GM10266 (cell line): ENCODE data around the gene TEX13D.
"Not testable (repeated sequence)": the region's sequence is repeated elsewhere in the genome, so short reads cannot be mapped to it uniquely, and the experiment has no call there.

Source experiments
- DNase-seq: peaks from one replicate; pipeline ENCODE4 v3.0.0; 2012; ENCODE audit errors: extremely low spot score
- CTCF ChIP-seq: IDR thresholded peaks from 2 replicates; pipeline ENCODE4 v1.5.1; 2012; ENCODE audit warnings: mild to moderate bottlenecking, low read depth; ENCODE audit not compliant: control insufficient read depth, insufficient read depth; ENCODE audit errors: missing control alignments

Gene TEX13D

DNA sequence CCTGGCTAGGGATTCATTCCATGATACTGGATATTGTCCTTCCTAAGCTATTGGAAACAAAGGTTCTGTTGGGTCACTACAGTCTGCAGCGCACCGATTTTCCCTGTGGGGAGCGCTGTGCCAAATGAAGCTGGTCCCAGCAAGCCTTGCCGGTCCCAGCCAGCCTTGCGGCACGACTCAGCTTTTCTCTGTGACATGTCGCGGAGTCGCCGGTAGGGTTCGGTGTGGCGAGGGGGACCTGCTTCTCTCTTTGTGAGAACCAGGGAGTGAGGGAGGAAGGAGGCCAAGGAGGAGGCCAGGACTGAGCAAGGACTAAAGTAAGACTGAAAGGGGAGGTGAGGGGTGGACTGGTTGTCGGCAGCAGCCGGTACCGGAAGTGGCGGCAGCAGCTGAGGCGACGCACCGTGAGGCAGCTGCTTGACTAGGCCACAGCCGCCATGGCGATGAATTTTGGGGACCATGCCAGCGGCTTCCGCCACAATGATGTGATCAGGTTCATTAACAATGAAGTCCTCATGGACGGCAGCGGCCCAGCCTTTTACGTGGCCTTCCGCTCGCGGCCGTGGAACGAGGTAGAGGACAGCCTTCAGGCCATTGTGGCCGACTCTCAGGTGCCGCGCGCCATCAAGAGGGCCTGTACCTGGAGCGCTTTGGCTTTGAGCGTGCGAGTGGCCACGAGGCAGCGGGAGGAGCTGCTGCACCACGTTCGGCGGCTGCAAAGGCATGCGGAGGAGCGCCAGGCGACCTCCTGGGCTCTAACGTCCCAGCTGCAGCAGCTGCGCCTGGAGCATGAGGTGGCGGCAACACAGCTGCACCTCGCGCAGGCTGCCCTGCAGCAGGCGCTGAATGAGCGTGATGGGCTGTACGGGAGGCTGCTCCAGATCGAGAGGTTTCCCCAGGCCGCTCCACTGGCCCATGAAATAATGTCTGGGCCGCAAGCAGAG, at the start of gene TEX13D:
Gene TEX13D (plus strand): TSS at position 180 of the 944 bp plus-strand sequence. CDS start 258 bp downstream, at position 438.
- DNase-seq = no peak
- no peak for TF ChIP-seq CTCF

- no peak for DNase-seq
- no peak for TF ChIP-seq CTCF
Observed at GRCh38 chrX:124289443-124289842, 43.0 kb upstream of the TEX13D start.

- TF ChIP-seq CTCF = no peak
- DNase-seq = no peak
Observed at GRCh38 chrX:124293810-124294209, 38.6 kb upstream of the TEX13D start.

GRCh38 chrX:124299323-124299722, 33.1 kb upstream of the TEX13D start:
- DNase-seq = not testable (repeated sequence)

DNA sequence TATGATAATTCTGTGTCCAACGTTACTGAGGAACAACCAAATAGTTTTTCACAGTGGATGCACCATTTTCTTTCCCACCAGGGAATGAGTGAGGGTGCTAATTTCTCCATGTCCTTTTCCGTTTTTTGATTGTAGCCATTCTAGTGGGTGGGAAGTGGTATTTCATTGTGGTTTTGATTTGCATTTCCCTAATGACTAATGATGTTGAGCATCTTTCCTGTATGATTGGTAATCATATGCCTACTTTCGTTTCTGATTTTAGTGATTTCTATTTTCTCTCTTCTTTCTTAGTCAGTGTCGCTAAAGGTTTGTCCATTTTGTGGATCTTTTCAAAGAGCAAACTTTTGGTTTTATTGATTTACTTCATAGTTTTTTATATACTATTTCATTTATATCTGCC, 32.1 kb upstream of the TEX13D start:
- no peak for TF ChIP-seq CTCF
- DNase-seq = no peak

DNA sequence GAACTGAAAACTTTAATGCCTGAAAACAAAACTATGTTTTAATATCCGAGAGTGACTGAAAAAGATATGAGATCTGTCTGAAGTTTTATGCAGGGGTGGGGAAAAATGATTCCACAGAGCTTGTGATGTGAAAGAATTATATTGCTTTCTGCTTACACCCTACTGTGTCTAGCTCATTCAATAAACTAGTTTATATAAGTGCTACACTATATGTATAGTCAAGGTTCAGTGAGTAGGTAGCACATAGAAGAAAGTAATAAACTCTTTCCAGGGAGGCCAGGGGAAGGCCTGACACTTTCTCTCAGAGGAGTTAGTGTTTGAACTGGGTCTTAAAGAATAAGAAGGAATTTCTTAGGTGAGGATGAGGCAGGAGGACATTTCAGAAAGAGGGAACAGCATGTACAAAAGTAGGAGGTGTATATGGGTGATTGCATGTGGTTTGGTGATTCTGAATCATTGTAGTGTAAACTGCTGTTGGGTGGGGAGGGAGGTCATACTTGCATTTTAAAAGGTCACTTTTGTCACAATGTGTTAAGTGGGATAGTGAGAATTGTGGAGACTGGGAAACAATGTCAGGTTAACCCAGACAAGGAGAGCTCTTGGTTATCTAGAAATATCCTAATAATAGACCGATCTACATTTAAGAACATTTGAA, 25.1 kb upstream of the TEX13D start:
- DNase-seq = no peak
- TF ChIP-seq CTCF = no peak

DNA sequence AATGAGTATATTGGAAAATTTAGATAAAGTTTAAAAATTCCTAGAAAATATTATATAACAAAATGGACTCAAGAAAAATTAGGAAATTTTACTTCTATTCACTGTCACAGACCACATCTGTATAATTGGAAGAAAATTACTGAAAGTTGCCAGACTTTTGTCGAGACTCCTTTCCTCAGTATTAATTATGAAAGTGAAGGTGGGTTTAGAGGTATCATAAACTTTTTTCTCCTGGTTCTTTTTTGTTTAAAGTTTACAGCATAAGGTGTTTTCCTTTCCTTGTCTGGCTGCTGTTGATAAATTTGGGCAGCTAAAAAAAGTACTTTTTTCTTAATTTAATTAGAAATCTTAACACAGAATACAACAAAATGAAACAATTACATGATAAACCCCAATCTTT, 6.7 kb upstream of the TEX13D start:
- TF ChIP-seq CTCF = no peak
- DNase-seq = no peak

DNA sequence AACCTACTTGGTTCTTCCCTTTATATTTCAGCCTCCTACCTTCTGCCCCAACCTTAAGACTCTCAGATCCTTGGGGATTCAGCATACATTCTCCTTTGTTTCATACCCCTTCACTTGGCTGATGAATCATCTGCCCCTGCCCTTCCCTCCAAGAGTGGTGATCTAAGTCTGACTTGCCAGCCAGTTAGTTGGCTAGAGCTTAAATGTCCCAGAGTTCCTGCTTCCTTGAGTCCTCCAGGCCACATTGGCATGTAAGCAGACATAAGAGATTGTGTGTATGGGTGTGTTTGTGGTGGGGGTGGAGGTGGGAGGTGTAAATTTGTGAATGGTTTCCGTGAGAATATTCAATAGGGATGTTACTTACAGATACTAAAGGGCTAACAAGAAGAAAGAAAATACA, 3.7 kb upstream of the TEX13D start:
- no peak for DNase-seq
- TF ChIP-seq CTCF = no peak
